GM21723 (cell line): ENCODE measurements around the gene CHN2.

Source experiments
- ATAC-seq: cut with Tn5 transposase; IDR thresholded peaks from one replicate; pipeline ENCODE4 v1.9.1; 2021; ENCODE audit warnings: mild to moderate bottlenecking, moderate library complexity; ENCODE audit not compliant: unreplicated experiment

The CHN2 gene

GRCh38 chr7:29457141-29457561 lies 262.6 kb downstream of the CHN2 start:
- no peak for ATAC-seq

DNA sequence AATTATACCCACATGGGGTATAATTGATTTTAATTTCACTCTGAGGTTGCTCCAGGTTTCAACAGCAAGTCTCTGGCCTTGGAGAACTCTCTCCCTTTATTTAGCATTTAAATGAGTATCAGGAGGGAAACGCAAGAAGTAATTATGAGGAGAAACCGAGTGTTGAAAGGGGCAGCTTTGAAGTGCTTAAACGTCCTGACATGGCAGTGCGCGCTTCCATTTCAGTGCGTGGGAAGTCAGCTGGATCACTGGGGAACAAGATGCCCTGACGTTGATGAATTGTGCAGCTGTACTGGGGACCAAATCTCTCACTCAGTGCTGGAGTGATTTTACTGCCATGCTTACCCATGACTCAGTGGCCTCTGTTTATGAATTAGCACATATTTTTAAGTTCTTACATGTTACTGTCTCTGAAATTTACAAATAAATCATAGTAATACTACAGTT lies 263.0 kb downstream of the CHN2 start:
- no peak for ATAC-seq

- no peak for ATAC-seq
Observed at GRCh38 chr7:29458933-29459332, 264.4 kb downstream of the CHN2 start.

DNA sequence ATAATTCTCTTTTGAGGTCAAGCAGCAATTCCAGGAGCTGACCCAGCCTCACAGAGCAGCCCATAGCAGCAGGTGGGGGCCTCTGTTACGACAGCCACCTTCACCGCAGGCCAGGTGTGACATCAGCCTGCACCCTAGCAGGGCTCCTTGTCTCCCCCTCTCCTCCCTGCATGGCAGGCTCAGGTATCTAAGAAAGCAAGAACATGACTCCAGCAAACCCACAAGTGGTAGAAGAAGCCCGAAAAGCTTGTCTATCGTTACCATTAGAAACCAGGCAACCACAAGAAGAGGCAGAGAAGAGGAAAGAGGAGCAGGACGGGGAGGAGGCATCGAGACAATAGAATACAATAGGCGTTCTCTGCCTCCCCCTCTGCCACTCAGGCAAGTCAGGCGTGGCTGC lies 265.0 kb downstream of the CHN2 start:
- ATAC-seq = no peak

DNA sequence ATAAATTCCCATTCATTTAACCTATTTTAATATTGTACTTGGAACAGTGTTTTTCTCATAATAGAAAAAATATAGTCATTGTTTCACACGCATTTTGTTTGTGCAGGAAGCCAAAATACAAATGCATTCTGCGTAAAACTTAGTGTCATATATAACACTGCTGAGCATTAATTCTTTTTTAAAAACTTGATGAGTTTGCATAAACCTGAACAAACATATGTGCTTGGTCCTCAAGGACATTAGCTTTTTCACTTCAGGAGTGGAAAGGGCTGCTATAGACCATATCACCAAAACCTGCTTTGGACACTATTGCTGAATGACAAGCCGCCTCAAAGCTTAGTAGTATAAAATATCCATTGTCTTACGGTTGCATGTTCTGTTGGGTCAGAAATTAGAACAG lies 267.4 kb downstream of the CHN2 start:
- ATAC-seq = no peak

- ATAC-seq = no peak
Observed at GRCh38 chr7:29463504-29464158, 269.1 kb downstream of the CHN2 start.

DNA sequence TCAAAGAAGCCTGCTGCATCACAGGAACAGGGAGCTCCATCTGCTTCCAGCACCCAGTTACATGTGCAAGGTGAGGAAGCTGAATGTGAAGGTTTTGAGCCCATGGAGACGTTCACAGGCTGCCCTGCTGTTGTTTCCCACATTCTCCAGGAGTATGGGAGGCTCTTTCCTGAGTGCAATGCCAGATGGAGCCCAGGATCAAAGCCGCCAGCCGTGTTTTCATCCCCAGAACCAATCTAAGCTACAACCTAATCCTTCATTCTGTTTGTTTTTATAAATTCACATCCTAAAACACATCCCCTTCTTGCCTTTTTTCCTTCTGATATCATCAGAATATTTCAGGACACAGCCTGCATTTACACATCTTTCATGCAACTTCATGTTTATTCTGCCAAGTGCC lies 270.2 kb downstream of the CHN2 start:
- no peak for ATAC-seq

DNA sequence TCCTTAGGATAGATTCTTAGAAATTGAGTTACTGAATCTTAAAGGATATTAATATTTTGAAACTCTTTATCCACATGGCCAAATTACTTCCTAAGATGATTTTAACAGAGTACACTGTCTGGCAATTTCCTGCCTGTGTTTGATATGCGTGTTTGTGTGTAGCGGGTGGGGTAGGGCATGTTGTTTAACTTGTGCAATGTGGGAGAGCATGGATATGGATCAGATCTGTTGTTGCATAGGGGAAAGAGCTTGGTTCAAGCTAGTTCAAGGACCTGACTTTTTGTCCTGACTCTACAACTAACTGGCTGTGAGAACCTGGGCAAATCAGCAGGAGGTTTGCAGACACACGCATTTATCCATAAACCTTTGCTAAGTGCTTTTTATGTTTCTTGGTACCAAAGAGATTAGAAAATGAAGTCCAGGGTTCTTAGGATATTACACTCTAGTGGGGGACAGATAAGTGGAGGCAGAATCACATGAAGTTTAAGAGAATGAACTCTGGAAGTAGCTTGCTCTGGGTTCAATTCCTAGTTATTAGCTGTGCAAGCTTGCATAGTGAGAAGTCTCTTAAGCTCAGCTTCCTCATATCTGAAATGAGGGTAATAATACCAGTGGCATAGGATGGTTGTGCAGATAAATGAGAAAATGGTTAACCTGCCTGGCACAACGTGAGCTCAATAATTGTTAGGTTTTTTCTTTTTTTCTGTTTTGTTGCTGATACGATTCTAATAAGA lies 272.8 kb downstream of the CHN2 start:
- no peak for ATAC-seq

DNA sequence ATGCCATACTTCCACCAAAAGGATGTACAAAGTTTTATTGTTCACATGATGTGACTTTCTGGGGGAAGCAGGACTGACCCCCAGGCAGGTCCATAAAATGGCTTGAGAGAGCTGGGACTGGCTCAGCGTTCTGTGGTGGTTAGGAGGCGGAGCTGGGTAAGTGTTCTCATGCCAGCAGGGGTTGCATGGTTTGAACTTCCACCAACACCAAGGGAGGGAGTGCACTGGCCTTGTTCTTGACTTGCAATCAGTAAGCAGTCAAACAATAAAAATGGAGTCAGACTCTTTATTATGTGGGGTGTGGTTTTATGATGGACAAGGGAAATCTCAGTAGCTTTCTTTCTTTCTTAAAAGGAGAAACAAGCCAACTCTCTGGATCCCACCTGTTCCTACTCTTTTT lies 273.6 kb downstream of the CHN2 start:
- no peak for ATAC-seq

- ATAC-seq = no peak
Observed at GRCh38 chr7:29469281-29469680, 274.7 kb downstream of the CHN2 start.

- no peak for ATAC-seq
Observed at GRCh38 chr7:29469976-29470557, 275.5 kb downstream of the CHN2 start.

- ATAC-seq = no peak
Observed at GRCh38 chr7:29471444-29472138, 277.0 kb downstream of the CHN2 start.

- ATAC-seq = no peak
Observed at GRCh38 chr7:29476916-29477315, 282.3 kb downstream of the CHN2 start.

DNA sequence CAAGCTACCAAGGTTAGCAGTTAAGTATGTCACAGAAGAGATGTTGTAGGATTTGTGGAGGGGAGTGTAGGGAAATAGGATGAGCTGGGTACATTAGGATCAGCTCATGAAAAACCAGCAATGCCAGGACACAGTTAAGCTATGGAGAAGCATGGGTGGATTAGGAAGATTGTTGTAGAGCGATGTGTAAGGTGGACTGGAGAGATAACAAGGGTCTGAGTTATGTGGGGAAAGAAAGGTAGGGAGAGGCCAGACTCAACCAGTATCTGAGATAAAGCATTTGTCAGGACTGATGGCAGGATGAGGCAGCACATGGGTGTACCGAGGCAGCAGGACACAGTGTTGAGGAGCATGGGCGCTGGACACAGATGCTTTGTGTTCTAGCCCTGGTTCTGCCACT lies 283.7 kb downstream of the CHN2 start:
- ATAC-seq = no peak

GRCh38 chr7:29478687-29479240 lies 284.2 kb downstream of the CHN2 start:
- ATAC-seq = no peak

GRCh38 chr7:29479301-29480200 lies 285.0 kb downstream of the CHN2 start:
- no peak for ATAC-seq

- ATAC-seq = no peak
Observed at GRCh38 chr7:29480451-29480850, 285.9 kb downstream of the CHN2 start.

- ATAC-seq = no peak
Observed at GRCh38 chr7:29480934-29481651, 286.5 kb downstream of the CHN2 start.

DNA sequence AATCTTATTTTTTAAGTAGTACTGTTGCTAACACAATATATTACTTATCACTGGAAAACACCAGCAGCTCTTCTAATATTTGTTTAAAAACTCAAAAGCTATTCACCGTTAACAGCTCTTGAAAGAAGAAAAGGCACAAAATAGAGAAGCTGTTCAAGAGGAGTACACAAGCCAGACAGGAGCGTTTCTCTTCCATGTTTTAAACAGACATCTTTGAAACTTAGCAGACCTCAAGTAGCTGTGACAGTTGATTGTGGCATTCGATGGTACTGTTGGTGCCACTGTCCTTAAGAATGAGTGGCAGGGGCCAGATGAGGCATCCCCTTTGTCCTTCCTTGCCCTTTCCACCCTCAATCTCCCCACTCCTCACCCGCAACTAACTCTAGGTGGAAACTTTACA lies 287.5 kb downstream of the CHN2 start:
- ATAC-seq = no peak
